Keratinocyte (primary cell): ENCODE measurements around the gene EXOC6B. TPM values are rescaled to one million over a fixed set of nuclear protein-coding genes. Genes with fewer than 3 reads are reported as not detected.

Experiments
- DNase-seq: peaks from one replicate; pipeline ENCODE4 v3.0.0-alpha.2; 2011; ENCODE audit warnings: low read depth, missing footprints, low spot score
- FAIRE-seq: peaks from 2 replicates; lab custom pipeline; 2011; peaks lifted over from hg19 to GRCh38; lab: Jason Lieb, UNC
- H2AFZ ChIP-seq: 2 replicates; pipeline ENCODE4 v1.6.0; 2012; ENCODE audit warnings: low read length, control low read depth, inconsistent platforms; ENCODE audit not compliant: control insufficient read depth
- H3K27ac ChIP-seq: 2 replicates; pipeline ENCODE4 v1.5.1; 2011; ENCODE audit warnings: low read length; ENCODE audit not compliant: control insufficient read depth, insufficient read depth
- H3K27me3 ChIP-seq: 3 replicates; pipeline ENCODE4 v1.6.0; 2011; ENCODE audit warnings: low read length; ENCODE audit not compliant: control insufficient read depth, insufficient read depth; ENCODE audit errors: extremely low read depth
- H3K36me3 ChIP-seq, 2 experiments: 2 replicates in 1 of 2; 3 replicates in 1 of 2; pipeline ENCODE4 v1.5.1; 2011; ENCODE audit warnings: low read length in 2 of 2, mild to moderate bottlenecking in 1 of 2; ENCODE audit not compliant: control insufficient read depth in 2 of 2, insufficient read depth in 2 of 2; ENCODE audit errors: extremely low read depth in 1 of 2
- H3K4me1 ChIP-seq: 3 replicates; pipeline ENCODE4 v1.5.1; 2011; ENCODE audit warnings: low read length; ENCODE audit not compliant: control insufficient read depth, insufficient read depth; ENCODE audit errors: extremely low read depth
- H3K4me2 ChIP-seq: 3 replicates; pipeline ENCODE4 v1.6.0; 2011; ENCODE audit warnings: low read depth, low read length; ENCODE audit not compliant: control insufficient read depth, insufficient read depth; ENCODE audit errors: extremely low read depth
- H3K4me3 ChIP-seq, 3 experiments: fragments of 200-600 bp in 1 of 3; sonication (generic) in 1 of 3; 2 replicates in 2 of 3; 3 replicates in 1 of 3; pipeline ENCODE4 v1.5.1; 2011 to 2016; ENCODE audit warnings: low read length in 3 of 3, mild to moderate bottlenecking in 3 of 3, control low read depth in 2 of 3, inconsistent platforms in 1 of 3, low read depth in 1 of 3, mixed read lengths in 1 of 3, mixed run types in 1 of 3, moderate library complexity in 1 of 3; ENCODE audit not compliant: control insufficient read depth in 2 of 3, insufficient read depth in 2 of 3; ENCODE audit errors: extremely low read depth in 1 of 3
- H3K79me2 ChIP-seq: 2 replicates; pipeline ENCODE4 v1.6.0; 2012; ENCODE audit warnings: low read length; ENCODE audit not compliant: control insufficient read depth, insufficient read depth
- H3K9ac ChIP-seq: 3 replicates; pipeline ENCODE4 v1.6.0; 2011; ENCODE audit warnings: low read length; ENCODE audit not compliant: control insufficient read depth, insufficient read depth; ENCODE audit errors: extremely low read depth
- H3K9me1 ChIP-seq: 3 replicates; pipeline ENCODE4 v1.6.0; 2011; ENCODE audit warnings: low read length; ENCODE audit not compliant: control insufficient read depth, insufficient read depth; ENCODE audit errors: extremely low read depth
- H3K9me3 ChIP-seq: 2 replicates; pipeline ENCODE4 v1.5.1; 2012; ENCODE audit warnings: low read depth, low read length; ENCODE audit not compliant: control insufficient read depth
- H4K20me1 ChIP-seq: 3 replicates; pipeline ENCODE4 v1.6.0; 2011; ENCODE audit warnings: low read length; ENCODE audit not compliant: control insufficient read depth, insufficient read depth; ENCODE audit errors: extremely low read depth
- EZH2 ChIP-seq: IDR thresholded peaks from one replicate; pipeline ENCODE4 v1.6.1; 2012; ENCODE audit warnings: inconsistent platforms, mild to moderate bottlenecking, low read length, moderate library complexity
- dilution Hi-C: fragments of 300-500 bp; cut with MboI; formaldehyde crosslinking; loops from one replicate; pipeline ENCODE4 v1.7.0; 2020; ENCODE audit warnings: low sequenced_read_pairs; ENCODE audit not compliant: extremely low pct_ligation_motif_present
- polyA plus RNA-seq, 5 experiments: library from polyadenylated mRNA; depleted of rRNA in 3 of 5; stranded (reverse) in 3 of 5; stranded (forward) in 1 of 5; unstranded in 1 of 5; fragments of >200 nt; gene quantifications; 1 replicate in 1 of 5; 2 replicates in 3 of 5; 3 replicates in 1 of 5; pipeline versions ENCODE4 v1.2.1 to v1.2.3, GENCODE V29; 2011 to 2012; ENCODE audit warnings: missing spikeins in 2 of 5, low read depth in 1 of 5, low replicate concordance in 1 of 5
- TF ChIP-seq, protein P1 (sequence below), 3 experiments: IDR thresholded peaks in 1 of 3; conservative IDR thresholded peaks in 1 of 3; optimal IDR thresholded peaks in 1 of 3; 2 replicates in 2 of 3; 3 replicates in 1 of 3; pipeline versions ENCODE3 to v1.5.1; 2011; ENCODE audit warnings: low read length in 3 of 3, mild to moderate bottlenecking in 3 of 3, moderate library complexity in 2 of 3, control low read depth in 1 of 3, inconsistent platforms in 1 of 3; ENCODE audit not compliant: insufficient read depth in 2 of 3; ENCODE audit errors: extremely low read depth in 1 of 3

Gene EXOC6B
- polyA plus RNA-seq, 1 donor (not counting 4 experiments of a cell fraction or from before 2014, with no cell fraction given) = 37.3 TPM

GRCh38 chr2:72554381-72554780 lies 271.5 kb downstream of the EXOC6B start:
- no peaks in the 10 kb centered on the region for H3K9me3 ChIP-seq
- TF ChIP-seq, protein P1, sequence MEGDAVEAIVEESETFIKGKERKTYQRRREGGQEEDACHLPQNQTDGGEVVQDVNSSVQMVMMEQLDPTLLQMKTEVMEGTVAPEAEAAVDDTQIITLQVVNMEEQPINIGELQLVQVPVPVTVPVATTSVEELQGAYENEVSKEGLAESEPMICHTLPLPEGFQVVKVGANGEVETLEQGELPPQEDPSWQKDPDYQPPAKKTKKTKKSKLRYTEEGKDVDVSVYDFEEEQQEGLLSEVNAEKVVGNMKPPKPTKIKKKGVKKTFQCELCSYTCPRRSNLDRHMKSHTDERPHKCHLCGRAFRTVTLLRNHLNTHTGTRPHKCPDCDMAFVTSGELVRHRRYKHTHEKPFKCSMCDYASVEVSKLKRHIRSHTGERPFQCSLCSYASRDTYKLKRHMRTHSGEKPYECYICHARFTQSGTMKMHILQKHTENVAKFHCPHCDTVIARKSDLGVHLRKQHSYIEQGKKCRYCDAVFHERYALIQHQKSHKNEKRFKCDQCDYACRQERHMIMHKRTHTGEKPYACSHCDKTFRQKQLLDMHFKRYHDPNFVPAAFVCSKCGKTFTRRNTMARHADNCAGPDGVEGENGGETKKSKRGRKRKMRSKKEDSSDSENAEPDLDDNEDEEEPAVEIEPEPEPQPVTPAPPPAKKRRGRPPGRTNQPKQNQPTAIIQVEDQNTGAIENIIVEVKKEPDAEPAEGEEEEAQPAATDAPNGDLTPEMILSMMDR (optimal IDR thresholded peaks at IDR 0.05 in 1 of 3, IDR thresholded peaks at IDR 0.05 in 1 of 3, conservative IDR thresholded peaks at IDR 0.05 in 1 of 3; ENCODE audit: extremely low read depth in 1 of 3, insufficient read depth in 2 of 3, low read length in 3 of 3) = no peak
- TF ChIP-seq EZH2 = no peak
- no peaks in the 10 kb centered on the region for H3K9me1 ChIP-seq
- no peaks in the 10 kb centered on the region for H3K36me3 ChIP-seq
- H3K4me3 ChIP-seq = no peak overlapping the region
- H2AFZ ChIP-seq = no peak overlapping the region
- H3K4me1 ChIP-seq = no peaks in the 10 kb centered on the region
- H3K4me2 ChIP-seq = no peak overlapping the region
- DNase-seq (no peak), FAIRE-seq (no peak)
- H3K27me3 ChIP-seq = no peaks in the 10 kb centered on the region
- no peak overlapping the region for H3K9ac ChIP-seq
- no peaks in the 10 kb centered on the region for H3K79me2 ChIP-seq
- H4K20me1 ChIP-seq = no peaks in the 10 kb centered on the region
- no peak overlapping the region for H3K27ac ChIP-seq
- dilution Hi-C loops = no loop called here

GRCh38 chr2:72548081-72548764 lies 277.6 kb downstream of the EXOC6B start:
- Histone ChIP-seq H2AFZ (no peak overlapping the region), H3K27ac (no peak overlapping the region), H3K27me3 (no peaks in the 10 kb centered on the region), H3K4me1 (no peaks in the 10 kb centered on the region), H3K79me2 (no peaks in the 10 kb centered on the region), H4K20me1 (no peaks in the 10 kb centered on the region), H3K9ac (no peak overlapping the region), H3K9me3 (no peaks in the 10 kb centered on the region), H3K4me2 (no peak overlapping the region), H3K36me3 (no peaks in the 10 kb centered on the region), H3K9me1 (no peaks in the 10 kb centered on the region), H3K4me3 (no peak overlapping the region)
- TF ChIP-seq EZH2 = no peak
- TF ChIP-seq, protein P1 (optimal IDR thresholded peaks at IDR 0.05 in 1 of 3, IDR thresholded peaks at IDR 0.05 in 1 of 3, conservative IDR thresholded peaks at IDR 0.05 in 1 of 3; ENCODE audit: extremely low read depth in 1 of 3, insufficient read depth in 2 of 3, low read length in 3 of 3) = no peak
- dilution Hi-C loops = no loop called here
- DNase-seq = no peak
- no peak for FAIRE-seq
